ENCODE data around the gene FOLR2.

DNA sequence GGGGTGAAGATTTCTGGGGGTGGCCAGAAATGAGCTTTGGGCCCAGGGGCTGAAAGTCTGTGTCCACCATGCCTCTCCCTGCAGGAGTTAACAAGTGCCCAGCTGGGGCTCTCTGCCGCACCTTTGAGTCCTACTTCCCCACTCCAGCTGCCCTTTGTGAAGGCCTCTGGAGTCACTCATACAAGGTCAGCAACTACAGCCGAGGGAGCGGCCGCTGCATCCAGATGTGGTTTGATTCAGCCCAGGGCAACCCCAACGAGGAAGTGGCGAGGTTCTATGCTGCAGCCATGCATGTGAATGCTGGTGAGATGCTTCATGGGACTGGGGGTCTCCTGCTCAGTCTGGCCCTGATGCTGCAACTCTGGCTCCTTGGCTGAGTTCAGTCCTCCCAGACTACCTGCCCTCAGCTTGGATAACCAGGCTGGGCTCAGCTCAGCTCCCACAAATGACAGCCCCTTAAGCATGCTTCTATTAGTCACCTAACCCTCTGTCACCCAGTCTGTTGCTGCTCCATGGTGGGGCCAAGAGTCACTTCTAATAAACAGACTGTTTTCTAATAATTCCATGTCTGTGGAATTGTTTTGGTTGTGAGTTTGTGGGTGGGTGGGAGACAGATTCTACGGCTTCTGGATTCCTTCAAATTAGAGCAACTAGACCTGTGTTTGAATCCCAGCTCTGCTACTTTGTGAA lies 4.9 kb downstream of the FOLR2 start:
- TF ChIP-seq EZH2 (IDR thresholded peaks at IDR 0.05; ENCODE audit: low read length), result no peak
- TF ChIP-seq, protein P1, sequence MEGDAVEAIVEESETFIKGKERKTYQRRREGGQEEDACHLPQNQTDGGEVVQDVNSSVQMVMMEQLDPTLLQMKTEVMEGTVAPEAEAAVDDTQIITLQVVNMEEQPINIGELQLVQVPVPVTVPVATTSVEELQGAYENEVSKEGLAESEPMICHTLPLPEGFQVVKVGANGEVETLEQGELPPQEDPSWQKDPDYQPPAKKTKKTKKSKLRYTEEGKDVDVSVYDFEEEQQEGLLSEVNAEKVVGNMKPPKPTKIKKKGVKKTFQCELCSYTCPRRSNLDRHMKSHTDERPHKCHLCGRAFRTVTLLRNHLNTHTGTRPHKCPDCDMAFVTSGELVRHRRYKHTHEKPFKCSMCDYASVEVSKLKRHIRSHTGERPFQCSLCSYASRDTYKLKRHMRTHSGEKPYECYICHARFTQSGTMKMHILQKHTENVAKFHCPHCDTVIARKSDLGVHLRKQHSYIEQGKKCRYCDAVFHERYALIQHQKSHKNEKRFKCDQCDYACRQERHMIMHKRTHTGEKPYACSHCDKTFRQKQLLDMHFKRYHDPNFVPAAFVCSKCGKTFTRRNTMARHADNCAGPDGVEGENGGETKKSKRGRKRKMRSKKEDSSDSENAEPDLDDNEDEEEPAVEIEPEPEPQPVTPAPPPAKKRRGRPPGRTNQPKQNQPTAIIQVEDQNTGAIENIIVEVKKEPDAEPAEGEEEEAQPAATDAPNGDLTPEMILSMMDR (optimal IDR thresholded peaks at IDR 0.05 in 1 of 3, IDR thresholded peaks at IDR 0.05 in 1 of 3, conservative IDR thresholded peaks at IDR 0.05 in 1 of 3; ENCODE audit: extremely low read depth in 1 of 3, insufficient read depth in 2 of 3, low read length in 3 of 3), result no peak

Measured in keratinocyte (primary cell).